Heart left ventricle (tissue), 16 donors: ENCODE results near the gene TTN. TPM values are rescaled to one million over a fixed set of nuclear protein-coding genes. Genes with fewer than 3 reads are reported as not detected.

Experiments used
- ATAC-seq, 4 donors: fragments of 200-7000 bp; cut with Tn5 transposase; one replicate each; pipeline ENCODE4 v1.9.1; 2020 to 2022; ENCODE audit warnings: moderate library complexity in 4 of 4, mild to moderate bottlenecking in 3 of 4, moderate number of reproducible peaks in 1 of 4
- DNase-seq, 5 donors: peaks; one replicate each; pipeline ENCODE4 v3.0.0-alpha.2; 2020
- H3K27ac ChIP-seq, 12 donors: fragments of 200-600 bp; sonication (generic) in 4 of 12; one replicate each; pipeline versions ENCODE4 v1.5.0 to v1.8.0; 2016 to 2022; ENCODE audit warnings: mild to moderate bottlenecking in 2 of 12
- H3K27me3 ChIP-seq, 9 donors: fragments of 200-600 bp; sonication (generic) in 2 of 9; one replicate each; pipeline versions ENCODE4 v1.5.1 to v1.8.0; 2016 to 2022; ENCODE audit warnings: mild to moderate bottlenecking in 3 of 9
- H3K36me3 ChIP-seq, 9 donors: fragments of 200-600 bp; sonication (generic) in 2 of 9; one replicate each; pipeline versions ENCODE4 v1.5.0 to v1.8.0; 2018 to 2022; ENCODE audit warnings: mild to moderate bottlenecking in 2 of 9
- H3K4me1 ChIP-seq, 12 donors: fragments of 200-600 bp; sonication (generic) in 4 of 12; one replicate each; pipeline versions ENCODE4 v1.5.0 to v1.8.0; 2016 to 2022; ENCODE audit warnings: mild to moderate bottlenecking in 3 of 12
- H3K4me3 ChIP-seq, 12 donors: fragments of 200-600 bp; sonication (generic) in 4 of 12; one replicate each; pipeline versions ENCODE4 v1.5.0 to v1.8.0; 2017 to 2022; ENCODE audit warnings: mild to moderate bottlenecking in 9 of 12, moderate library complexity in 4 of 12
- H3K9me3 ChIP-seq, 12 donors: fragments of 200-600 bp; sonication (generic) in 4 of 12; one replicate each; pipeline versions ENCODE4 v1.5.0 to v1.8.0; 2016 to 2022; ENCODE audit warnings: mild to moderate bottlenecking in 1 of 12
- POLR2A ChIP-seq, 2 donors: fragments of 450-650 bp; IDR thresholded peaks; one replicate each; pipeline ENCODE4 v1.6.1; 2017; ENCODE audit warnings: antibody characterized with exemption in 2 of 2, mild to moderate bottlenecking in 2 of 2, moderate library complexity in 2 of 2
- WGBS, 4 donors: extraction: QIAGEN DNeasy Blood & Tissue Kit in 2 of 4; methylation state at CpG; one replicate each; pipeline versions ENCODE4 v1.1.5 to v1.1.7; 2013 to 2018; 5-methylcytosine and 5-hydroxymethylcytosine counted together
- intact Hi-C, 10 donors: fragments of 100-400 bp; cut with DNase I; formaldehyde crosslinking; loops; one replicate each; pipeline versions ENCODE4 v1.11.1 to v1.14.2; 2022
- polyA plus RNA-seq, 2 donors: library from polyadenylated mRNA; stranded (reverse); fragments of 200-250 nt; gene quantifications; one replicate each; pipeline ENCODE4 v1.2.3, GENCODE V29; 2013
- total RNA-seq, 9 donors: library from RNA; depleted of rRNA in 2 of 9; stranded (reverse); fragments of >200 nt in 2 of 9; fragmentation: NEBNext Ultra II Directional in 3 of 9; extraction: Animal tissue kit (Norgen Biotek cat#: 25700) in 3 of 9; gene quantifications; one replicate each; pipeline versions ENCODE4 v1.1.0 to v1.2.4, GENCODE V29; 2016 to 2023
- TF ChIP-seq, protein P1 (sequence below), 12 donors: fragments of 200-600 bp; sonication (generic) in 4 of 12; IDR thresholded peaks; one replicate each; pipeline versions ENCODE4 v1.5.0 to v1.8.0; 2018 to 2022; ENCODE audit warnings: antibody characterized with exemption in 12 of 12, mild to moderate bottlenecking in 5 of 12
- donor health status: ischemic (EF 13 %, LVEDD 7.1; RV severe dilation, severe dysfunction).
- donor health status: healthy with polysubstance abuse.
- donor health status: DM: no; HTN: yes; CAD: no.
- donor health status: DM: no; HTN: no; CAD: no.
- donor health status: ischemic (EF 25% LVEDD 6.9; RV normal size, moderate dysfunction).
- donor health status: ischemic (EF 25% LVEDD 5.7; RV mildly dilated, moderate dysfunction).
- donor health status: healthy.
- donor health status: DM: yes; HTN: yes; CAD: no.
- donor health status: ischemic (EF 35%, LVEDD 5.7; RV mildly dilated, moderate dysfunction).
- donor health status: nonischemic (EF 11% LVEDD 7.7; RV severe dilation, severe dysfunction).
- donor health status: DM: yes; HTN: yes; CAD: no.
- donor health status: PGD.
- donor health status: ischemic (EF 29% LVEDD 5.4; RV normal size, mild dysfunction).
- donor health status: nonischemic (EF 23%, LVEDD 6.1; RV moderate dilation, normal function).

TTN gene
- total and polyA plus RNA-seq, 11 donors, result 136 to 4,653 (median 3,379) TPM

DNA sequence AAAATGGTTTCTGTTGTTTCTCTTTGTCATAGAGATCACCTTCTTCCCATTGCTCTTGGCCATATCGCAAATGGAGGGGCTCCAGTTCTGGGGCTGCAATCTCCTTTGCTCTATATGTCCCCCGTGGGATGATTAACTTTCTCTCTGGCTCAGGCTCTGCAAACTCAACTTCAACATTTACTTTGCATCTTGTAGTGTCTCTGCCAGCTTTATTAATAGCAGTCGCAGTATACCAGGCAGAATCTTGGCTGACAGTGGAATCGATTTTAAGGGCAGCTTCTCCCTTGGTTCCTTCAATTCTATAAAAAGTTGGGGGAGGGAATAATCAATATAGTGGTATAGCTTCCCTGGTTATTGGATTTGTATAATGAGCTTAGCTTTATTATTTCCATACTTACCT is 30.5 kb downstream of the TTN start:
- ATAC-seq, result peak; percentile 18 to 40 (median 32)
- H3K4me1 ChIP-seq, result peaks cover 0 to 40% (median 6%) of the 10 kb centered on the region in 12 donors
- WGBS, 4 donors, result 58 to 67% (median 66%) methylated on average over 4 of the region's 4 CpGs

DNA sequence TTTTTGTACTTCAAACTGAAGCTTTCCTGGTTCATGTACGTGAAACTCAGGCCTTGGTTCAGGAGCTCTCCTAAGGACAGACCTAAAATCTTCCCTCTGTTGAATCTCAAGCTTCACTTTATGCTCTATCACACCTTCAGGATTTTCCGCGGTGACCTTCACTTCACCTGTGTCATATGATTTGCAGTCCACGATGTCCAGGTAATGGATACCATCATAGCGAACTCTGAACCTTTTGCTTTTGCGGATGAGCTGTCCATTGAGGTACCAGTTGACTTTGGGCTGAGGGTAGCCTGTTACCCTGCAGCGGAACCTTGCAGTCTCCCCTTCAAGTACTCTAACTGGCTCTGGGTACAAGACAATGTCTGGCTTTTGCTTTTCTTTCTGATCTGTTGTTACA is 31.2 kb downstream of the TTN start:
- peaks cover 0 to 100% (median 95%) of the 10 kb centered on the region in 9 donors for H3K36me3 ChIP-seq
- TF ChIP-seq, protein P1, sequence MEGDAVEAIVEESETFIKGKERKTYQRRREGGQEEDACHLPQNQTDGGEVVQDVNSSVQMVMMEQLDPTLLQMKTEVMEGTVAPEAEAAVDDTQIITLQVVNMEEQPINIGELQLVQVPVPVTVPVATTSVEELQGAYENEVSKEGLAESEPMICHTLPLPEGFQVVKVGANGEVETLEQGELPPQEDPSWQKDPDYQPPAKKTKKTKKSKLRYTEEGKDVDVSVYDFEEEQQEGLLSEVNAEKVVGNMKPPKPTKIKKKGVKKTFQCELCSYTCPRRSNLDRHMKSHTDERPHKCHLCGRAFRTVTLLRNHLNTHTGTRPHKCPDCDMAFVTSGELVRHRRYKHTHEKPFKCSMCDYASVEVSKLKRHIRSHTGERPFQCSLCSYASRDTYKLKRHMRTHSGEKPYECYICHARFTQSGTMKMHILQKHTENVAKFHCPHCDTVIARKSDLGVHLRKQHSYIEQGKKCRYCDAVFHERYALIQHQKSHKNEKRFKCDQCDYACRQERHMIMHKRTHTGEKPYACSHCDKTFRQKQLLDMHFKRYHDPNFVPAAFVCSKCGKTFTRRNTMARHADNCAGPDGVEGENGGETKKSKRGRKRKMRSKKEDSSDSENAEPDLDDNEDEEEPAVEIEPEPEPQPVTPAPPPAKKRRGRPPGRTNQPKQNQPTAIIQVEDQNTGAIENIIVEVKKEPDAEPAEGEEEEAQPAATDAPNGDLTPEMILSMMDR (IDR thresholded peaks at IDR 0.05), result no peak
- no peak for TF ChIP-seq POLR2A (IDR thresholded peaks at IDR 0.05)
- peak overlapping the region in 2 of 12 donors; percentile 3 to 9 for H3K27ac ChIP-seq
- 64 to 73% (median 70%) methylated on average over 7 of the region's 7 CpGs for WGBS, 4 donors
- no peak overlapping the region for H3K4me3 ChIP-seq
- H3K9me3 ChIP-seq, result no peaks in the 10 kb centered on the region
- no peaks in the 10 kb centered on the region for H3K27me3 ChIP-seq
- peaks cover 0 to 43% (median 7%) of the 10 kb centered on the region in 12 donors for H3K4me1 ChIP-seq
- DNase-seq (no peak), ATAC-seq (peak; percentile 17 to 36 (median 28))
- intact Hi-C loops, result no loop called here

More for the DNA sequence above, 30.5 kb downstream of the TTN start:
- DNase-seq, result no peak
- H3K27ac ChIP-seq, result no peak overlapping the region
- TF ChIP-seq, protein P1 (IDR thresholded peaks at IDR 0.05), result no peak
- TF ChIP-seq POLR2A (IDR thresholded peaks at IDR 0.05), result no peak
- H3K36me3 ChIP-seq, result peaks cover 0 to 100% (median 95%) of the 10 kb centered on the region in 9 donors
- intact Hi-C loops, result no loop called here
- H3K4me3 ChIP-seq, result no peak overlapping the region
- H3K27me3 ChIP-seq, result no peaks in the 10 kb centered on the region
- H3K9me3 ChIP-seq, result no peaks in the 10 kb centered on the region

DNA sequence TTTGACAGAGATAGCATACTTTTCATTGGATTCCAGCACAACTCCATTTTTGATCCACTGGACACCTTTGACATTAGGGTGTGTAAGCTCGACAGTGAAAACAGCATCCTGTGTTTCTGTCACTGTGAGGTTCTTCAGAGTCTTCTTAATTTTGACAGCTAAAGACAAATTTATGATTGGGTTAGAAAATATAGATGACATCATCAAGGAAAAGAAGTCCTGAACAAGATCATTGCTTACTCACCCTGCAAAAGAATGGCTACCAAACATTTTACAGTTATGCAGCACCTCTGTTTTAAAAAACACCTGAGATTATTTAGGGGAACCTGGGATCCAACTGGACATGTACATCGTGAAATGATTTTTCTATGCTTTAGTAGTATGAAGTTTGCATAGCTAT is 36.7 kb downstream of the TTN start:
- Histone ChIP-seq H3K27me3 (no peaks in the 10 kb centered on the region), H3K9me3 (no peaks in the 10 kb centered on the region), H3K4me3 (no peak overlapping the region), H3K4me1 (peaks cover 0 to 75% (median 18%) of the 10 kb centered on the region in 12 donors), H3K27ac (no peak overlapping the region), H3K36me3 (peaks cover 0 to 100% (median 98%) of the 10 kb centered on the region in 9 donors)
- WGBS, 4 donors, result 58 to 72% (median 70%) methylated on average over 2 of the region's 2 CpGs
- intact Hi-C loops, result no loop called here
- no peak for DNase-seq
- ATAC-seq, result no peak
- no peak for TF ChIP-seq POLR2A (IDR thresholded peaks at IDR 0.05)
- TF ChIP-seq, protein P1 (IDR thresholded peaks at IDR 0.05), result no peak

DNA sequence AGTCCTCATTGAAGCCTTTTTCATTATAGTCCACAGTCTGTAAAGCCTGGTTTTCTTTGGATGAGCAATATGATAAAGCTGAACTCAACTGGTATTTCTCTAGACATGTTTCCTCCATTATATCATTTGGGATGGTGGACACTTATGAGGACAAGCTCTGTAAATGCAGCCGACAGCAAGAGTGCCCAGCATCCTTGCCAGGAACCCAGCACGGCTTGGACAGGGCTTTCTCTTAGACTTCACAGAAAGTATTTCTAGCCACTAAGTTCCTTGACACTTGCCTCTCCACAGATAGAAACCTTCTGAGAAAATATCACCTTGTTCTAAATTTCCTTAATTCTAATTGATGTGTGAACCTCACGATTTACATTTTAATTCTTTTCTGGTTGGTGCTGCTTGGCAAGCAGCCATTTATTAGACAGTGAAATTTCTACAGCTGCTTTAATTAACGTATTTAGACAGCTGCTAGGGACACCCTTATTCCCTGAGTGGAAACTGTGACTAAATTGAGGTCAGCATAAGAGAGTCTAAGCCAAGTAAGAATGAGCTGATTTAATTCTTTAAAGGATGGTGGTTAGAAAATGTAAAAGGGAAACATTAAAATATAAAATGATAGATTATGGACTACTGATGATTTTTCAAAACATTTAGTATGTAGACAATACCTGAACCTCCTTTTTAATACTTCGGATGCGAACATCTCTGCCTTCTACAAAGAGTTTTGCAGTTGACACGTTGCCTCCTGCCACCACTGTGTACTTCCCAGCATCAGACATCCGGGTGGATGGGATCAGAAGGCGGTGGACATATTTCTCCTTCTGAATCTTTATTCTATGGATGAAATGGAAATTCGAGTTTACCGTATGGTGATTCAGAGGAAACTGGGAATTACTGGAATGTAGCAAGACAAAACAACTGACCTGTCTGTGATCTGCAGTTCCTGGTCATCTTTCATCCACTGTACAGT is 39.8 kb downstream of the TTN start:
- TF ChIP-seq POLR2A (IDR thresholded peaks at IDR 0.05), result no peak
- TF ChIP-seq, protein P1 (IDR thresholded peaks at IDR 0.05), result no peak
- no peaks in the 10 kb centered on the region for H3K9me3 ChIP-seq
- H3K4me1 ChIP-seq, result peaks cover 0 to 60% (median 13%) of the 10 kb centered on the region in 12 donors
- ATAC-seq, result peak in 3 of 4 donors; percentile 26 to 40 (median 38)
- intact Hi-C loops, result loop anchor here in 1 of 10 donors (10.0 kb wide), 1 partner anchor 677 kb away; no protein-coding TSS in a partner anchor
- H3K27ac ChIP-seq, result peak overlapping the region in 2 of 12 donors; percentile 19 to 47
- no peaks in the 10 kb centered on the region for H3K27me3 ChIP-seq
- no peak for DNase-seq
- H3K4me3 ChIP-seq, result no peak overlapping the region
- H3K36me3 ChIP-seq, result peaks cover 0 to 100% (median 95%) of the 10 kb centered on the region in 9 donors
- WGBS, 4 donors, result 50 to 57% (median 52%) methylated on average over 11 of the region's 11 CpGs
